Endothelial cell of umbilical vein (primary cell): ENCODE results near the gene SEPTIN5. TPM values are rescaled to one million over a fixed set of nuclear protein-coding genes. Genes with fewer than 3 reads are reported as not detected.

Experiments used
- BruUV-seq: library from RNA; stranded (reverse); fragments of 400-500 nt; replicated peaks from 2 replicates; lab custom pipeline; 2021; lab: Mats Ljungman, UMichigan
- CTCF ChIA-PET: fragments of 300-600, 350-600 bp; sonication (Branson Sonifier 250); formaldehyde crosslinking; loops from one replicate; lab custom pipeline; 2021; ENCODE audit warnings: antibody characterized with exemption, inconsistent platforms; lab: Charles Lee
- POLR2A ChIA-PET: fragments of 300-600, 350-600 bp; sonication (Branson Sonifier 250); formaldehyde crosslinking; loops from one replicate; lab custom pipeline; 2021; ENCODE audit warnings: antibody characterized with exemption, inconsistent platforms; lab: Charles Lee
- DNase-seq: peaks from one replicate; pipeline ENCODE4 v3.0.0-alpha.2; 2011; ENCODE audit warnings: low read depth, low spot score
- FAIRE-seq: peaks from 2 replicates; lab custom pipeline; 2011; peaks lifted over from hg19 to GRCh38; lab: Jason Lieb, UNC
- H2AFZ ChIP-seq: 2 replicates; pipeline ENCODE4 v1.6.0; 2012; ENCODE audit warnings: low read depth, low read length, control low read depth, inconsistent platforms
- H3K27ac ChIP-seq: 2 replicates; pipeline ENCODE4 v1.5.1; 2011; ENCODE audit warnings: low read depth, mild to moderate bottlenecking, control low read depth, low read length, moderate library complexity; ENCODE audit not compliant: insufficient read depth
- H3K27me3 ChIP-seq, 2 experiments: 2 replicates each; pipeline versions ENCODE4 v1.6.0 to v1.6.1; 2011; ENCODE audit warnings: low read length in 2 of 2, mixed read lengths in 1 of 2; ENCODE audit not compliant: control insufficient read depth in 2 of 2, insufficient read depth in 2 of 2
- H3K36me3 ChIP-seq, 2 experiments: 2 replicates in 1 of 2; 3 replicates in 1 of 2; pipeline ENCODE4 v1.5.1; 2011; ENCODE audit warnings: low read length in 2 of 2, mild to moderate bottlenecking in 1 of 2, moderate library complexity in 1 of 2; ENCODE audit not compliant: control insufficient read depth in 2 of 2, insufficient read depth in 2 of 2; ENCODE audit errors: extremely low read depth in 1 of 2
- H3K4me1 ChIP-seq: 3 replicates; pipeline ENCODE4 v1.5.1; 2011; ENCODE audit warnings: mild to moderate bottlenecking, low read length; ENCODE audit not compliant: control insufficient read depth, insufficient read depth; ENCODE audit errors: extremely low read depth
- H3K4me2 ChIP-seq: 2 replicates; pipeline ENCODE4 v1.6.1; 2011; ENCODE audit warnings: low read length, control low read depth, mixed read lengths; ENCODE audit not compliant: insufficient read depth
- H3K4me3 ChIP-seq, 3 experiments: fragments of 200-600 bp in 1 of 3; sonication (generic), shearing (Covaris generic) in 1 of 3; replicated peaks in 1 of 3; 2 replicates each; pipeline ENCODE4 v1.5.1; 2011 to 2016; ENCODE audit warnings: control low read depth in 3 of 3, low read length in 3 of 3, mild to moderate bottlenecking in 2 of 3, inconsistent platforms in 1 of 3, low read depth in 1 of 3, moderate library complexity in 1 of 3; ENCODE audit not compliant: insufficient read depth in 1 of 3
- H3K79me2 ChIP-seq: 2 replicates; pipeline ENCODE4 v1.6.0; 2012; ENCODE audit warnings: low read length, inconsistent platforms; ENCODE audit not compliant: control insufficient read depth, insufficient read depth
- H3K9ac ChIP-seq: replicated peaks from 2 replicates; pipeline ENCODE3; 2011; ENCODE audit warnings: low read length, control low read depth; ENCODE audit not compliant: insufficient read depth; ENCODE audit errors: extremely low read depth
- H3K9me1 ChIP-seq: replicated peaks from 3 replicates; pipeline ENCODE4 v1.6.0; 2011; ENCODE audit warnings: mild to moderate bottlenecking, low read length; ENCODE audit not compliant: control insufficient read depth, insufficient read depth; ENCODE audit errors: extremely low read depth
- H3K9me3 ChIP-seq: replicated peaks from 2 replicates; pipeline ENCODE4 v1.5.1; 2012; ENCODE audit warnings: low read length, inconsistent platforms; ENCODE audit not compliant: control insufficient read depth, insufficient read depth
- H4K20me1 ChIP-seq: replicated peaks from 2 replicates; pipeline ENCODE3; 2011; ENCODE audit warnings: mild to moderate bottlenecking, low read length; ENCODE audit not compliant: control insufficient read depth, insufficient read depth; ENCODE audit errors: extremely low read depth
- CTCF ChIP-seq, 2 donors: IDR thresholded peaks; 1 replicate in 1 of 2; 2 replicates in 1 of 2; pipeline ENCODE4 v1.5.1; 2011; ENCODE audit warnings: low read length in 2 of 2, mild to moderate bottlenecking in 2 of 2, moderate library complexity in 2 of 2, control low read depth in 1 of 2, inconsistent platforms in 1 of 2, low read depth in 1 of 2; ENCODE audit not compliant: insufficient read depth in 1 of 2; ENCODE audit errors: extremely low read depth in 1 of 2
- POLR2AphosphoS5 ChIP-seq: IDR thresholded peaks from 2 replicates; pipeline ENCODE4 v1.6.1; 2012; ENCODE audit warnings: low read depth, mild to moderate bottlenecking, control low read depth, low read length, moderate library complexity; ENCODE audit not compliant: insufficient read depth
- dilution Hi-C: fragments of 300-500 bp; cut with MboI; formaldehyde crosslinking; loops from one replicate; pipeline ENCODE4 v1.15.0; 2019; ENCODE audit warnings: low sequenced_read_pairs; ENCODE audit not compliant: extremely low pct_ligation_motif_present
- intact Hi-C: fragments of 100-400 bp; cut with micrococcal nuclease; formaldehyde crosslinking; loops from one replicate; pipeline ENCODE4 v1.10.0; 2022
- polyA plus RNA-seq, 4 experiments: library from polyadenylated mRNA; depleted of rRNA in 3 of 4; stranded (reverse) in 3 of 4; unstranded in 1 of 4; fragments of >200 nt; gene quantifications; 2 replicates each; pipeline versions ENCODE4 v1.2.1 to v1.2.3, GENCODE V29; 2011 to 2012; ENCODE audit warnings: missing spikeins in 1 of 4
- total RNA-seq: library from RNA; stranded (reverse); gene quantifications from 2 replicates; pipeline ENCODE4 v1.2.3, GENCODE V29; 2021

The SEPTIN5 gene
- total and polyA plus RNA-seq, 2 donors (not counting 3 experiments of a cell fraction or from before 2014, with no cell fraction given) = 31.1 to 35.8 TPM

GRCh38 chr22:19753090-19753842 lies 39.0 kb downstream of the SEPTIN5 start:
- POLR2A ChIA-PET = no interaction called here

More at GRCh38 chr22:19753090-19753842, 39.0 kb downstream of the SEPTIN5 start:
- no peaks in the 10 kb centered on the region for H3K79me2 ChIP-seq
- no peaks in the 10 kb centered on the region for H3K4me1 ChIP-seq
- no TSS peak for BruUV-seq
- H3K36me3 ChIP-seq = no peaks in the 10 kb centered on the region
- no peak for DNase-seq
- H3K9me1 ChIP-seq = no peaks in the 10 kb centered on the region
- dilution Hi-C loops = no loop called here
- H3K4me2 ChIP-seq = no peak overlapping the region
- peak in 1 of 2 donors; percentile 3 for TF ChIP-seq CTCF (IDR thresholded peaks at IDR 0.05; ENCODE audit: extremely low read depth in 1 of 2, insufficient read depth in 1 of 2, low read depth in 1 of 2, low read length in 2 of 2)
- no peak for TF ChIP-seq POLR2AphosphoS5
- CTCF ChIA-PET = interaction anchor here (1.2 to 5.6 kb wide), 4 partner anchors 8 to 159 kb away, joined by 3 to 73 read pairs (median 13); no protein-coding TSS in a partner anchor
- no peak overlapping the region for H2AFZ ChIP-seq
- H3K4me3 ChIP-seq = no peak overlapping the region
- no peak overlapping the region for H3K27ac ChIP-seq
- H3K27me3 ChIP-seq = peaks cover 25 to 37% of the 10 kb centered on the region in 2 experiments
- H4K20me1 ChIP-seq = no peaks in the 10 kb centered on the region
- FAIRE-seq = no peak
- no peaks in the 10 kb centered on the region for H3K9me3 ChIP-seq
- H3K9ac ChIP-seq = no peak overlapping the region
- intact Hi-C loops = no loop called here
